OCI-LY3 (cell line): ENCODE measurements around the gene AVPR1B.

ENCODE experiments used
- CTCF ChIP-seq: fragments of 200-600, 300-600 bp; sonication (generic); IDR thresholded peaks from 2 replicates; pipeline ENCODE4 v1.5.1; 2014; ENCODE audit warnings: antibody characterized with exemption, low read length, low read depth
- EZH2phosphoT487 ChIP-seq: fragments of 200-600 bp; shearing (Covaris generic); IDR thresholded peaks from 2 replicates; pipeline ENCODE4 v1.6.1; 2018; ENCODE audit warnings: antibody characterized with exemption, mixed run types, low read depth

- TF ChIP-seq CTCF: no peak
- TF ChIP-seq EZH2phosphoT487: no peak
Observed at GRCh38 chr1:206062464-206062863, 54.7 kb downstream of the AVPR1B start.
